PC-3 (cell line): ENCODE measurements around the gene MGAT4D.

Experiments used
- CTCF ChIP-seq: fragments of 300-600 bp; sonication (generic); conservative IDR thresholded peaks from 2 replicates; pipeline ENCODE4 v1.5.1; 2017; ENCODE audit warnings: antibody characterized with exemption, low read depth, mild to moderate bottlenecking, low read length
- EZH2 ChIP-seq: fragments of 300-600 bp; sonication (generic); IDR thresholded peaks from one replicate; pipeline ENCODE4 v1.6.1; 2017; ENCODE audit warnings: antibody characterized with exemption, mild to moderate bottlenecking, low read length; ENCODE audit not compliant: unreplicated experiment

GRCh38 chr4:140408974-140409373, 89.1 kb downstream of the MGAT4D start:
- TF ChIP-seq CTCF: no peak
- TF ChIP-seq EZH2: no peak
